Measurements from ENCODE around the gene ZNF638.

Gene ZNF638

GRCh38 chr2:71337776-71338175, 6.2 kb downstream of the ZNF638 start:
- DNase-seq: no peak

GRCh38 chr2:71339685-71340084, 8.1 kb downstream of the ZNF638 start:
- no peak for DNase-seq

GRCh38 chr2:71340176-71340575, 8.6 kb downstream of the ZNF638 start:
- DNase-seq: no peak

GRCh38 chr2:71341645-71342044, 10.1 kb downstream of the ZNF638 start:
- DNase-seq: no peak

- DNase-seq: no peak
Observed at GRCh38 chr2:71346065-71346464, 14.5 kb downstream of the ZNF638 start.

- no peak for DNase-seq
Observed at GRCh38 chr2:71347517-71347916, 15.9 kb downstream of the ZNF638 start.

- DNase-seq: no peak
Observed at GRCh38 chr2:71348302-71348701, 16.7 kb downstream of the ZNF638 start.

- no peak for DNase-seq
Observed at GRCh38 chr2:71353248-71353647, 21.7 kb downstream of the ZNF638 start.

GRCh38 chr2:71358931-71359671, 27.5 kb downstream of the ZNF638 start:
- peak; percentile 17 for DNase-seq

GRCh38 chr2:71360434-71360975, 28.9 kb downstream of the ZNF638 start:
- DNase-seq: no peak

- no peak for DNase-seq
Observed at GRCh38 chr2:71361631-71362030, 30.0 kb downstream of the ZNF638 start.

- DNase-seq: no peak
Observed at GRCh38 chr2:71362447-71362846, 30.9 kb downstream of the ZNF638 start.

- DNase-seq: no peak
Observed at GRCh38 chr2:71370015-71370414, 38.4 kb downstream of the ZNF638 start.

GRCh38 chr2:71372042-71372441, 40.5 kb downstream of the ZNF638 start:
- no peak for DNase-seq

GRCh38 chr2:71379086-71379485, 47.5 kb downstream of the ZNF638 start:
- DNase-seq: no peak

- DNase-seq: no peak
Observed at GRCh38 chr2:71380665-71381064, 49.1 kb downstream of the ZNF638 start.

- no peak for DNase-seq
Observed at GRCh38 chr2:71385012-71385411, 53.4 kb downstream of the ZNF638 start.

- DNase-seq: no peak
Observed at GRCh38 chr2:71388214-71388613, 56.6 kb downstream of the ZNF638 start.

GRCh38 chr2:71389384-71390072, 57.9 kb downstream of the ZNF638 start:
- DNase-seq: no peak

GRCh38 chr2:71393216-71393615, 61.6 kb downstream of the ZNF638 start:
- no peak for DNase-seq

GRCh38 chr2:71395471-71395870, 63.9 kb downstream of the ZNF638 start:
- DNase-seq: no peak

- DNase-seq: no peak
Observed at GRCh38 chr2:71402427-71402826, 70.8 kb downstream of the ZNF638 start.

- DNase-seq: no peak
Observed at GRCh38 chr2:71409611-71410010, 78.0 kb downstream of the ZNF638 start.

- no peak for DNase-seq
Observed at GRCh38 chr2:71410696-71411095, 79.1 kb downstream of the ZNF638 start.

Measured in stimulated activated CD4-positive, alpha-beta T cell treated with anti-CD3 and anti-CD28 coated beads, Interleukin-4, amount 100 ng/mL, for 24 hours (primary cell).